CD14-positive monocyte (primary cell): Measurements from ENCODE around the gene LHPP. TPM values are rescaled to one million over a fixed set of nuclear protein-coding genes. Genes with fewer than 3 reads are reported as not detected.

Experiments used
- DNase-seq, 3 donors: peaks; one replicate each; pipeline ENCODE4 v3.0.0-alpha.2; 2011 to 2022
- H2AFZ ChIP-seq: 2 replicates; pipeline ENCODE4 v1.6.0; 2012; ENCODE audit warnings: mild to moderate bottlenecking, low read depth, low read length, inconsistent platforms; ENCODE audit not compliant: insufficient read depth, poor library complexity, severe bottlenecking
- H3K27ac ChIP-seq, 2 donors: 1 replicate in 1 of 2; 2 replicates in 1 of 2; pipeline ENCODE4 v1.5.1; 2012 to 2013; ENCODE audit warnings: low read length in 2 of 2, control low read depth in 1 of 2, inconsistent platforms in 1 of 2, low read depth in 1 of 2, mild to moderate bottlenecking in 1 of 2
- H3K27me3 ChIP-seq, 2 donors: one replicate each; pipeline versions ENCODE4 v1.6.0 to v1.6.1; 2011 to 2013; ENCODE audit warnings: low read length in 2 of 2; ENCODE audit not compliant: control insufficient read depth in 2 of 2, insufficient read depth in 2 of 2
- H3K36me3 ChIP-seq, 2 donors: replicated peaks in 1 of 2; 1 replicate in 1 of 2; 2 replicates in 1 of 2; pipeline versions ENCODE4 v1.5.1 to v1.6.1; 2012 to 2013; ENCODE audit warnings: low read length in 2 of 2, control low read depth in 1 of 2, inconsistent platforms in 1 of 2, mild to moderate bottlenecking in 1 of 2; ENCODE audit not compliant: insufficient read depth in 2 of 2, control insufficient read depth in 1 of 2
- H3K4me1 ChIP-seq, 2 donors: 1 replicate in 1 of 2; 2 replicates in 1 of 2; pipeline versions ENCODE4 v1.5.1 to v1.6.1; 2012 to 2013; ENCODE audit warnings: low read length in 2 of 2, control low read depth in 1 of 2, inconsistent platforms in 1 of 2, mild to moderate bottlenecking in 1 of 2, moderate library complexity in 1 of 2; ENCODE audit not compliant: insufficient read depth in 2 of 2, control insufficient read depth in 1 of 2
- H3K4me2 ChIP-seq: replicated peaks from 2 replicates; pipeline ENCODE3; 2012; ENCODE audit warnings: low read length, moderate library complexity, mild to moderate bottlenecking; ENCODE audit not compliant: poor library complexity, severe bottlenecking; ENCODE audit errors: extremely low read depth
- H3K4me3 ChIP-seq, 3 experiments: fragments of 200-600 bp in 1 of 3; sonication (generic) in 1 of 3; replicated peaks in 1 of 3; 1 replicate in 2 of 3; 2 replicates in 1 of 3; pipeline ENCODE4 v1.5.1; 2011 to 2013; ENCODE audit warnings: low read length in 3 of 3, mild to moderate bottlenecking in 3 of 3, control low read depth in 2 of 3, low read depth in 2 of 3, inconsistent platforms in 1 of 3, moderate library complexity in 1 of 3
- H3K79me2 ChIP-seq: 2 replicates; pipeline ENCODE4 v1.6.0; 2012; ENCODE audit warnings: mild to moderate bottlenecking, control low read depth, inconsistent platforms, low read length, moderate library complexity; ENCODE audit not compliant: insufficient read depth
- H3K9ac ChIP-seq: 2 replicates; pipeline ENCODE4 v1.6.0; 2017; ENCODE audit warnings: low read length, mild to moderate bottlenecking; ENCODE audit not compliant: insufficient read depth, poor library complexity, severe bottlenecking
- H3K9me3 ChIP-seq, 2 donors: replicated peaks in 1 of 2; 1 replicate in 1 of 2; 2 replicates in 1 of 2; pipeline versions ENCODE4 v1.5.1 to v1.6.1; 2012 to 2013; ENCODE audit warnings: low read length in 2 of 2, control low read depth in 1 of 2; ENCODE audit not compliant: control insufficient read depth in 1 of 2, insufficient read depth in 1 of 2
- H4K20me1 ChIP-seq: 2 replicates; pipeline ENCODE4 v1.6.0; 2012; ENCODE audit warnings: mild to moderate bottlenecking, low read length, control low read depth, moderate library complexity; ENCODE audit not compliant: insufficient read depth
- H3K27ac Mint-ChIP-seq, 7 donors: one replicate each; pipeline ENCODE4 v1.8.0; 2020; ENCODE audit warnings: mild to moderate bottlenecking in 7 of 7, mixed read lengths in 7 of 7, moderate library complexity in 6 of 7, inconsistent platforms in 2 of 7
- H3K27me3 Mint-ChIP-seq, 3 donors: one replicate each; pipeline ENCODE4 v1.8.0; 2021 to 2022; ENCODE audit warnings: low read depth in 3 of 3, mild to moderate bottlenecking in 3 of 3, mixed read lengths in 3 of 3, moderate library complexity in 3 of 3, inconsistent platforms in 1 of 3
- H3K36me3 Mint-ChIP-seq, 2 donors: one replicate each; pipeline ENCODE4 v1.8.0; 2020; ENCODE audit warnings: mixed read lengths in 2 of 2, inconsistent platforms in 1 of 2, mild to moderate bottlenecking in 1 of 2
- H3K4me1 Mint-ChIP-seq: one replicate; pipeline ENCODE4 v1.8.0; 2020; ENCODE audit warnings: mild to moderate bottlenecking, mixed read lengths
- H3K4me3 Mint-ChIP-seq, 2 donors: one replicate each; pipeline ENCODE4 v1.8.0; 2020; ENCODE audit warnings: mild to moderate bottlenecking in 2 of 2, mixed read lengths in 2 of 2, moderate library complexity in 1 of 2
- H3K9me3 Mint-ChIP-seq, 7 donors: one replicate each; pipeline ENCODE4 v1.8.0; 2020 to 2022; ENCODE audit warnings: mixed read lengths in 7 of 7, mild to moderate bottlenecking in 6 of 7, moderate library complexity in 6 of 7, inconsistent platforms in 2 of 7
- CTCF ChIP-seq: fragments of 200-600 bp; IDR thresholded peaks from one replicate; pipeline ENCODE4 v1.8.0; 2022; ENCODE audit warnings: antibody characterized with exemption, mild to moderate bottlenecking
- WGBS: methylation state at CpG from one replicate; pipeline ENCODE4 v1.1.5; 2013; ENCODE audit warnings: missing lambda C conversion rate; ENCODE audit not compliant: insufficient coverage; 5-methylcytosine and 5-hydroxymethylcytosine counted together
- intact Hi-C, 2 donors: fragments of 100-400 bp; cut with micrococcal nuclease; formaldehyde crosslinking; loops; one replicate each; pipeline versions ENCODE4 v1.15.0 to v1.15.1; 2023
- polyA plus RNA-seq, 3 donors: library from polyadenylated mRNA; depleted of rRNA in 1 of 3; unstranded in 2 of 3; stranded (reverse) in 1 of 3; fragments of 300-500 nt in 2 of 3; fragments of >200 nt in 1 of 3; fragmentation: Illumina TruSeq in 2 of 3; gene quantifications; 1 replicate in 2 of 3; 2 replicates in 1 of 3; pipeline ENCODE4 v1.2.3, GENCODE V29; 2012 to 2021

The LHPP gene
- polyA plus RNA-seq, 3 donors, result 15.2 to 20.6 (median 19.5) TPM

GRCh38 chr10:124508907-124509454, 47.4 kb downstream of the LHPP start:
- no peak overlapping the region for H3K27ac Mint-ChIP-seq
- Histone ChIP-seq H4K20me1 (no peaks in the 10 kb centered on the region), H2AFZ (no peak overlapping the region), H3K27me3 (no peaks in the 10 kb centered on the region), H3K4me3 (no peak overlapping the region), H3K79me2 (no peaks in the 10 kb centered on the region), H3K4me2 (no peak overlapping the region), H3K9me3 (no peaks in the 10 kb centered on the region), H3K27ac (no peak overlapping the region), H3K9ac (no peak overlapping the region), H3K36me3 (no peaks in the 10 kb centered on the region), H3K4me1 (no peaks in the 10 kb centered on the region)
- DNase-seq, result no peak
- H3K4me1 Mint-ChIP-seq, result no peaks in the 10 kb centered on the region
- H3K27me3 Mint-ChIP-seq, result peaks cover 0 to 6% (median 1%) of the 10 kb centered on the region in 3 donors
- TF ChIP-seq CTCF, result no peak
- H3K9me3 Mint-ChIP-seq, result no peaks in the 10 kb centered on the region
- intact Hi-C loops, result no loop called here
- no peak overlapping the region for H3K4me3 Mint-ChIP-seq
- H3K36me3 Mint-ChIP-seq, result peaks cover 6 to 16% of the 10 kb centered on the region in 2 donors
- no CpG with 5 or more reads among the region's 5 CpGs for WGBS

GRCh38 chr10:124509880-124510632, 48.4 kb downstream of the LHPP start:
- no peaks in the 10 kb centered on the region for H4K20me1 ChIP-seq
- peaks cover 6 to 11% of the 10 kb centered on the region in 2 donors for H3K36me3 Mint-ChIP-seq
- H3K27ac Mint-ChIP-seq, result no peak overlapping the region
- 99% methylated on average over 17 of the region's 27 CpGs for WGBS
- no peak overlapping the region for H3K27ac ChIP-seq
- H3K4me2 ChIP-seq, result no peak overlapping the region
- no peaks in the 10 kb centered on the region for H3K27me3 ChIP-seq
- H3K4me1 ChIP-seq, result no peaks in the 10 kb centered on the region
- no peaks in the 10 kb centered on the region for H3K4me1 Mint-ChIP-seq
- H2AFZ ChIP-seq, result no peak overlapping the region
- no peaks in the 10 kb centered on the region for H3K36me3 ChIP-seq
- no peaks in the 10 kb centered on the region for H3K9me3 Mint-ChIP-seq
- no peaks in the 10 kb centered on the region for H3K9me3 ChIP-seq
- intact Hi-C loops, result no loop called here
- TF ChIP-seq CTCF, result no peak
- no peak overlapping the region for H3K9ac ChIP-seq
- no peak overlapping the region for H3K4me3 Mint-ChIP-seq
- H3K27me3 Mint-ChIP-seq, result peaks cover 0 to 4% (median 1%) of the 10 kb centered on the region in 3 donors
- no peaks in the 10 kb centered on the region for H3K79me2 ChIP-seq
- no peak overlapping the region for H3K4me3 ChIP-seq
- no peak for DNase-seq
